Endometrium (tissue), 2 donors: ENCODE results near the gene H19.

Experiments
- FAIRE-seq: peaks from 2 replicates; lab custom pipeline; 2012; peaks lifted over from hg19 to GRCh38; lab: Jason Lieb, UNC
- donor health status: control.
- donor health status: control.

Gene H19

DNA sequence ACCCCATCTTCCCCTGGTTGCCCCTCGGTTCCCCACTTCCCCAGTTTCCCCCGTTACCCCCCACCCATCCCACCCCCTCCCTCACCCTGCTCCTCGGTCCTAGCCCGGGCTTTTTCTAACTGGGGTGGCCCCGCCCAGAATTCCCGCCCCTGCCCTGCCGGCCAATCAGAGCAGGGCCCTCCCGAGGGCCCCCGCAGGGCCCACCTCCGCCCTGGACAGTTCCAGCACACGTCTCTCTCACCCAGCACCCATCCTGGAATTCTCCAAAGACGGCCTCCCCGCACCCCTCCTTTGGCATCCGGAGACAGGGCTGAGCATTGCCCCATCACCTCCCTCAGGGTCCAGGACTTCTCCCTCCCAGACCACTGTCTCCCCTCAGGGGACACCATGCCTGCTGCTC, at the start of gene H19:
Gene H19, minus strand, starts transcription at position 88 of the 400 bp plus-strand sequence.
- no peak for FAIRE-seq

DNA sequence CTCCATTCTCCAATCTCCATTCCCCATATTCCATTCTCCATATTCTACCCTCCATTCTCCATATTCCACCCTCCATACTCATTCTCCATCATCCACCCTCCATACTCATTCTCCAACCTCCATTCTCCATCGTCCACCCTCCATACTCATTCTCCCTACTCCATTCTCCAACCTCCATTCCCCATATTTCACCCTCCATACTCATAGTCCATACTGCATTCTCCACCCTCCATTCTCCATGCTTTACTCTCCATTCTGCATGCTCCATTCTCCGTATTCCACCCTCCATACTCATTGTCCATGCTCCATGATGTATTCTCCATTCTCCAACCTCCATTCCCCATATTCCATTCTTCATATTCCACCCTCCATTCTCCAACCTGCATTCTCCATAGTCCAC, 44.3 kb upstream of the H19 start:
- no peak for FAIRE-seq

DNA sequence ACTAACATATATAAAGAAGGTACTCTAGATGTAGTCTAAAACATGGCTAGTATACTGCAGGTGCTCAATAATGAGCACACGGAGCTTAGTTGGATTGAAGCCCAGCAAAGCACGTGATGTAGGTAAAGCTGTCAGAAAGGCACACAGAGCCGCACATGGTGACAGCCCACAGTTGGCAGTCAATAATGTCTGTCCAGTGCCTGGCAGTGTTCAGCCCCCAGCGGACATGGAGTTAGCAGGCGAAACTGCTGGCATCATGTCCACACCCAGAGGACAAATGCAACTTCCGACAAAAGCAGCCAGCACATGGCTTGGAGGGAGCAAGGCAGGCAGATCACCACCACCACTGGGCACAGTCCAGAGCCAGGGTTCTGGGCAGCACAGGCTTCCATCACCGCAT, 43.5 kb upstream of the H19 start:
- FAIRE-seq = no peak

DNA sequence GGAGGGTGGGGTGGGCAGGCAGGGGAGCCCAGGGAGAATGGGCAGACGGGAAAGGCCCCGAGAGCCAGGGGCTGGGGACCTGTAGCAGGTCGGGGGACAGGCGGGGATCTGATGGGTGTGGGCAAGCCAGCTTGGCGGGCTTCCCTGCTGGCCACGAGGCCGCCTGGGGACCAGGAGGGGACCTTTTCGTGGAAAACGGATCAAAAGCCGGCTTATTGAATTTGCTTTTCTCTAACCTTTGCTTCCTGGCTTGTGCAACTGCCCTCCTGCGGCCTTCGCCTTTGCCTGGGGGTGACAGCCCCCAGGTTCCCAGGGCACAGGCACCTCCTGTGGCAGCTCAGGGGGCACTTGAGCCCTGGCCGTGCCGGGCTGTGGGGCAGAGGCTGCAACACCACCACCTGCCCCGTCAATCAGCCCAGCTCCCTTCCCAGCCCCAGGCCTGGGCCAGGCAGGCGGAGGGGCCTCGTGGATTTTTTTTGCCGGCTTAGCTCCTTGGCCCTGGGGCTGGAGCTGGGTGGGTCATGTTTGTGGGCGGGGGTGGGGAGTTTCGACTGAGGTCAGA, 41.6 kb upstream of the H19 start:
- FAIRE-seq = no peak

DNA sequence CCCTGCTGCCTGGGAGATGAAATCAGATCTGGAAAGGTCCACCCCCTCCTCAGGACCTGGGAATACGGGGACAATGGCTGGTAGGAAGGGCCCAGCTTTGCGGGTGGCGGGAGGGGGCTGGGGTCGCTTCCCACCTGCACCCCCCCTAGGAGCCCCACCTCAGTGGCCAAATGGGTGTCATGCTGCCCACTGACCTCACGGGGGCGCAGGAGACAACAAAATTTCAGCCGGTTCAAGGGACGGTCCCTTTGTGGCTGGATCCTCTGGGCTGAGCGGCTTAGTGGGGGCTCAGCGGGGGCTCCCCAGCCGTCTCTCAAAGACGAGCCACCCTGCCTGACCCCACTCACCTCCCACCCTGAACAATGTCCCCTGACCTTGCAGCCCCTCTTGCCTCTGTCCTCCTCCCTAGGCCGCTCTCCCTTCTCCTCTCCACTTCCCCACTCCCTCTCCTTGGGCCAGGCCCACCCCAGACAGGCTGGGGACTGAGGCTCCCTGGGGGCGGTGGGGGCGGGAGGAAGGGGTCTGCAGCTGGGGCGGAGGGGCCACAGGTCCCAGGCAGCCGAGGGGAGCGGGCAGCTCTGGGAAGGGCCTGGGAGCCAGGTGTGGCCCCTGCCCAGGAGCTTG, 39.3 kb upstream of the H19 start:
- FAIRE-seq = no peak

DNA sequence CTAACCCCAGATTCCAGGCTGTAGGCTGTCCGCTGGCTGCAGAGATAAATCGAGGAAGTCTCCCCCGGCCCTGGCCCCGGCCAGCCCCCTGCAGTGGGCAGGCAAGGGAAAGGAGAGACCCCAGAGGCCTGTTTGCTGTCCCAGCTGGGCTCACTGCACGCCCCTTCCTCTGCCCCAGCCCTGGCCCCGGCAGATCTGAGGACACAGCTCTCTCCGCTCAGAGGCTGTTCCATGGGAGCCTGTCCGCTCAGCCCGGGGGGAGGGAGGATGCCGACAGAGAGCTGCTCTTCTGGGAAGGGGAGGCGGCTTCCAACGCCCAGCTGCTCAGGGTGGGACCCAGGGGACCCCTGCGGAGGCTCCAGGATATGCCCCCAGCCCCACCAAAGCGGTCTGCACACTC, 37.7 kb upstream of the H19 start:
- FAIRE-seq = no peak

DNA sequence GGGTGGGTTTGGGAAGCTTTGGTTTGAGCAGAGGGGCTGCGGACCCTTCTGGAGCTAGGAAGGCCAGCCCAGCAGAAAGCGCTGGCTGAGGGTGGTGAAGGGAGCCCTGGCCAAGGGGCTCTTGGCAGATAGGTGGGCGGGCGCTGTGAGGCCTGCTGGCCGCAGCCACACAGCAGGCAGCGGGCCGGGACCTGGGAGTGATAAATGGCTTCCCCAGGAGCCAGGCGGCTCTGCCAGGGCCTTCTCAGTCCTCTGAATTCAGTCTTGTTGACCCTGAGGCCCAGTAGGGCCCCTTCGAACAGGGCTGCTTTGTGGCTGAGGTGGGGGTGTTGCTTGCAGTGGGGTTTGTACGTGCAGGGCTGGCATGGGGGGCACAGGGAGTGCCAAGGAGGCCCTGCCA, 33.4 kb upstream of the H19 start:
- FAIRE-seq = no peak

DNA sequence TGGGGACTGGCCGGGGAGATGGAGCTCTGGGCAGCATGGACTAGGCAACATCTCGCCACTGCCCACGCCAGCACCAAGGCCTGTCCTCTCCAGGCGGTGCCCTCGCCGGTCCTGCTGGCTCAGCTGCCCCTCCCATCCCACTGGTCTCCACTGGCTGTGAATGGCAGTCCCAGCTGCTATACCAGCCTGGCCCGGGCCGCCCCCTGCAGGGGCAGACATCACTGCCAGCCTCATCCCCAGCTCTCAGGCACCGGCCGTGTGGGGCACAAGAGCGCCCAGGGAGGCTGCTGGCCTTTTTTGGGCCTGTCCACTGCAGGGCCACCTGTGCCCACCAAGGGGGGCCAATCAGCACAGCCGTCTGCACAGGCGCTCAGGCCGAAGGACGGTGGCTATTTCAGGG, 30.1 kb upstream of the H19 start:
- no peak for FAIRE-seq

DNA sequence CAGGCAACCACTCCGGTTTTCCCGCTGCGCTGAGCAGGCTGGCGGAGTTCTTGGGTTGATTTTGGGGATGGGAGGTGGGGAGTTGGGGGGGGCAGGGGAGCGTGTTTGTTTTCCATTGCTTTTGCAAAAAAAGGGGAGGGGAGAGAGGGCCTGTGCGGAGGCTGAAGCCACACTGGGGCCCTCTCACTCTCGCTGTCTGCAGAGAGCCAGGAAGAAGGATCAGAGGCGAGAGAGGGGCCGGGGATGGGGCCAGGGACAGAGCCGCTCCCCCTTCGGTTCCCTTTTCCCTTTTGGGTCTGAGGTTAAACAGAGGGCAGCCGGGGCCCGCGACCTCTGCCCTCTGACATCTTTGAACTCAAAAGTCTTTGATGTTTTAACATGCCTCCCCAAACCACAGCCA, 17.4 kb upstream of the H19 start:
- FAIRE-seq = no peak

DNA sequence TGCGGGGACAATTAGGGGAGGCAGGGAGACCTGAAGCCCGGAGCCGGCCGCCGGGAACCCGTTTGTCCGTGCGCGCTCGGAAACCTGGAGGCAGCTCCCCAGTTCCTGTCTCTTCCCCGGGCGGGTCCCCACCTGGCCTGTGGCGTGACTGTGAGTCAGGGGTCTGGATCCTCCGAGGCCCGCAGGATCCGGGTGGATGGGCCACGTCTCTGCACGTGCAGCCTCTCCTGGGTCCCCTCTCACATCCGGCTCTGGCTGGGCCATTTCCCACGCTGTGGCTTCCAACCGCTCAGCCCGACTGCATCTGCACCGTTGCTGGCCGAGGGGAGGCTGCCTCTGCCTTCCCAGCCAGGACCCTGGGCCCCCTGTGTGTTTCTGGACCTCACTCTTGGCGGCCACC, 14.8 kb upstream of the H19 start:
- no peak for FAIRE-seq

DNA sequence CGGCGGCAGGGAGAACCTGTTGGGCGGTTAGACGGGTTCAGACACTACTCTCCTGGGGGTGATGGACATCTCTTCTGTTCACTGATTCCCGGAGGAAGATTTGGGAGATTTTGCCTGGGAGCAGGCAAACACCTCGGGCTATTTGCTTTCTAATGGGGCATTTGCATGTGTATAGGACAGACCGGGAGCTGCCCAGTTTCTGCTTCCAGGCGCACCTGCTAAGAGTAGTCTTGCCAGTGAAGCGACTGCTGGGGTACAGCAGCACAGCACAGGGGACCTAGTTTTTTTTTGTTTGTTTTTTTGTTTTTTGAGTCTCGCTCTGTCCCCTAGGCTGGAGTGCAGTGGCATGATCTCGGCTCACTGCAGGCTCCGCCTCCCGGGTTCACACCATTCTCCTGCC, 6.8 kb upstream of the H19 start:
- FAIRE-seq = no peak

DNA sequence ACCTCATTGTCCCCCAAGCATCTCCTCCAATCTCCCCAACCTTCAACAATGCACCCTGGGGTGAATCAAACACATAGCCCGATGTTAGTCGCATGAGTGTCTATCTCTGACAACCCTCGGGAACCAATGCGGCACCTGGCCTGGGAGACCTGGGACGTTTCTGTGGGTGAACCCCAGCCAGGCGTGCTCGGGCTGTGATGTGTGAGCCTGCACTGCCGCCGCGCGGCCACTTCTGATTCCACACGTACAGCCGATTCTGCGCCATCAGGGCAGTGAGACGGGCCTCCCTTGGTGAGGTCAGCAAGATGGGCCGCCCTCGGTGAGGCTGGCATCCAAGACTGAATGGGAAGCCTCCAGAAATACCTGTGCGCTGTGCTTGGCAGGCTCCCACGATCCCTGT, 5.2 kb upstream of the H19 start:
- FAIRE-seq = no peak

DNA sequence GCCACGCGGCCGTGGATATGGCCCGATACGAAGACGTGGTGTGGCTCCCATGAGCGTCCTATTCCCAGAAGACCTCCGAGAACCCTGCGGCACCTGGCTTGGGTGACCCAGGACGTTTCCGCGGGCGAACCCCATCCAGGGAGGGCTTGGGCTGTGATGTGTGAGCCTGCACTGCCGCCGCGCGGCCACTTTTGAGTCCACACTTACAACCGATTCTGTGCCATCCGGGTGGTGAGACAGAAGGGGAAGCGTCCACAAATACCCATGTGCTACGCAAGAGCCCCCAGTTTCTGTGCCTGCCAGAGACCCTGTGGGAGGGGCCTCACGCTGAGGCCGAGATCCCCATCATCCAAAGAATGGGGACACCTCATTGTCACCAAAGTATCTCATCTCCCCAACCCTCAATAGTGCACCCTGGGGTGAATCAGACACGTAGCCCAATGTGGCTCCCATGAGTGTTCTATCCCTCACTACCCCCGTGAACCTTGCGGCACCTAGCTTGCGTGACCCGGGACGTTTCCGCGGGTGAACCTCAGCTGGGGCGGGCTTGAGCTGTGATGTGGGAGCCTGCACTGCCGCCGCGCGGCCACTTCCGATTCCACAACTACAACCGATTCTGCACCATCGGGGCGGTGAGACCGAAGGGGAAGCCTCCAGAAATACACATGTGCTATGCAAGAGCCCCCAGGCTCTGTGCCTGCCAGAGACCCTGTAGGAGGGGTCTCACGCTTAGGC, 4.6 kb upstream of the H19 start:
- FAIRE-seq = no peak

DNA sequence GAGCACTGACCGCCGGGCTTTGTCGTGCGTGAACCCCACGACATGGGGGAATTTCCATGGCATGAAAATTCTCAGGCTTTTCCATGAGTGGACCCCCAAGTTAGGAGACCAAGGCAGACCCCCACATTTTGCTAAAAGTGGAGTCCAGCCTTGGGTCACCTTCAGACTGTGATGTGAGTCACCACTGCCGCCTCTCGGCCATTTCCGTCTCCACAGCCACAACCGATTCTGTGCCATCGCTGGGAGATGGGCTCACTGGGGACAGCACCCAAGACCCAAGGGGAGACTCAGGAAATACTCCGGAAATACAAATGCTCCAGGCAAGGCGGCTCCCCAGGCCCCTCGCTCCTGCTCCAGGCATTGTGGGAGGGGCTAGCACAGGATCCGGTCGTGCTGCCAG, 1.2 kb upstream of the H19 start:
- no peak for FAIRE-seq

DNA sequence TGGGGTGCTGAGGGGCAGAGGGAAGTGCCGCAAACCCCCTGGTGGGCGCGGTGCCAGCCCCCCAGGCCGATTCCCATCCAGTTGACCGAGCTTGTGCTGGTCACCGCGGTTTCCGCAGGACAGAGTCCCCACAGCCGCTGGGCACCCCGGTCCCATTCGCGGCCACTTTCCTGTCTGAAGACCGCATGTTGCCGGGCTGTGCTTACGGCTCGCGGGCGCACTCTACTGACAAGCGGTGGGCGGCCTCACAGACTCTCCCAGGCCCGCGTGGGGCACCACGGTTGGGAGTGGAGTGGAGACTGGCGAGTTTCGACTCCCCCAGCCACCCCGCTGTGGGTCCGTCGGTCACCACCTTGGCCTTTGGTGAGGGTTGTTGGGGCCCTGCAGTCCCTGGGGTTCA, 648 bp upstream of the H19 start:
- FAIRE-seq = no peak

DNA sequence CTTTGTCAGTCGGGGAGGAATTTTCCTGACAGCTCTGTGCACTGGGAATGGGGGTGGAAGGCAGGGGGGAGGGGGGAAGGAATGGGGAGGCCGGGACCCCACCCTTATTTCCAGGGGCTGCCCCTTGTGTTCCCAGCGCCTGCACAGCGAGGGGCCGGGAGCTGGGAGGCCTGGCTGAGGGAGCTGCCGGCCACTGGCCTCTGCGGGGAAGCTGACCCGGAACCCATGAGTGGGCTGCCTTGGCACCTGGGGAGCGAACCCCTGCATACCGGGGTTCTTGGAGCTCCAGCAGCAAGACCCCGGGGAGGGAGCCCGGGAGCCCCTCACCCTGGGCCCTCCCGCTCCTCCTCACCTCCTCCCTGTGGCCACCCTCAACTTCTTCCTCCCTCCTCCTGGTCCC, 3.5 kb downstream of the H19 start:
- no peak for FAIRE-seq

DNA sequence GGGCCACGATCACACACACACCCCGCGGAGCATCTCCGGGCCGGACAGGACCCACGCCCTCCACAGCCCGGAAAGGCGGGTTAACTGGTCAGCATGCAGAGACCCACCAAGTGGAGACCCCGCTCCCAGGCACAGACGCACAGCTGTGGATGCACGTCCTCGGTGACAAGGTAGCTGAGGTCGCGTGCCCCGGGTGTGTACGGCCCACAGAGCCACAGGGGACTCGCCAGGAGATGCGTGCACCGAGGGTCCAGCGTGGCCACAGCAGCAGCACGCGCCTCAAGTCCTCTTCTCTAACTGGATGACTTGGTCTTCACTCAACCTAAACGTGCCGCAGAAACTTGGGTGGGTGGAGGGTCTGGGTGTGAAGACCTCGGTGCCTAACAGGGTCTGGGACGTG, 5.5 kb downstream of the H19 start:
- FAIRE-seq = no peak

DNA sequence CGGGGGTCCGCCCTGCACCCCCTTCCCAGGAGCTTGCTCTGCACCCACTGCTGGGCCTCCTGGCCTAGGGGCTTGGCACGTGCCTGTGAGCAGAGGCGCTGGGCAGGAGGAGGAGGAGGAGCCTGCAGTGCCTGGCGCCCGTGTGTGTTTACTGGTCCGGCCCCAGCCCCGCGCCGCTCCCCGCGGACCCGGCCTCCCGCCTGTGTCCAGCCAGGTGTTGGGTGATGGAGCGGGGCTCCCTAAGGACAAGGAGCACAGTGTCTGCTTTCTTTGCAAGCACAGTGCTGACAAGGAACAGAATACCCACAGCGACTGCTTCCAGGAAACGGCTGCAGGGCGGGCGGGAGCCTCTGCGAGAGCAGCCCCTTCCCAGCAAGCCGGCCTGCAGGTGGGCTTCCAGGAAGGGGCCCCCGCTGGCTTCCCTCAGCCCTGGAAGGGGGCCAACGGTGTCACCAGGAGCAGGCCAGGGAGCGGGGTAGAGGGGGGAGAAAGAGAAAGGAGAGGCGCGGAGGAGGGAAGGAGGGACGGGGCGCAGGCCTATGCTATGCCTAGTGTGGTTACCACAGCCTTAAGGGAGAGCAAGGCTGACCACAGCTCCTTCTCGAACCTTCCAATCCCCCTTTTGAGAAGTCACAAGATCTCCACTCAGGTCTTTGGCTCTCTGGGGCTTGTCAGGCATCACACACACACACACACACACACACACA, 6.6 kb downstream of the H19 start:
- FAIRE-seq = no peak

DNA sequence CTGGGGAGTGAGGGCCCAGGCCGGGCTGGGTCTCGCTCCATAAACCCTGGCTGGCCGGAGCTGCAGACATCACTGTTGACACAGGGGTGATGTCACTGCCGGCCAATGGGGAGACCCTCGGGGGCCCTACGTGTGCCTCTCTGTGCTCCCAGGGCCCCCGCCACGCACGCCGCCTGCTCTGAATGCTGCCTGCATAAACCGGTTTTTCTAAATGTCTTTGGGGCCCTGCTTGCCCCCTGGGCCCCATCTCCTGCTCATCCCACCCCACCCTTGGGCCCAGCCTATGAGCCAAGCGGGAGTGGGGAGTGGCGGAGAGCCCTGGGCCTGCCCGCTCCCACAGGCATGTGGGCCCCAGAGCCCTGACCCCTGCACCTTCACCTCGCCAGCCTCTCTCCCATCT, 7.7 kb downstream of the H19 start:
- FAIRE-seq = no peak

DNA sequence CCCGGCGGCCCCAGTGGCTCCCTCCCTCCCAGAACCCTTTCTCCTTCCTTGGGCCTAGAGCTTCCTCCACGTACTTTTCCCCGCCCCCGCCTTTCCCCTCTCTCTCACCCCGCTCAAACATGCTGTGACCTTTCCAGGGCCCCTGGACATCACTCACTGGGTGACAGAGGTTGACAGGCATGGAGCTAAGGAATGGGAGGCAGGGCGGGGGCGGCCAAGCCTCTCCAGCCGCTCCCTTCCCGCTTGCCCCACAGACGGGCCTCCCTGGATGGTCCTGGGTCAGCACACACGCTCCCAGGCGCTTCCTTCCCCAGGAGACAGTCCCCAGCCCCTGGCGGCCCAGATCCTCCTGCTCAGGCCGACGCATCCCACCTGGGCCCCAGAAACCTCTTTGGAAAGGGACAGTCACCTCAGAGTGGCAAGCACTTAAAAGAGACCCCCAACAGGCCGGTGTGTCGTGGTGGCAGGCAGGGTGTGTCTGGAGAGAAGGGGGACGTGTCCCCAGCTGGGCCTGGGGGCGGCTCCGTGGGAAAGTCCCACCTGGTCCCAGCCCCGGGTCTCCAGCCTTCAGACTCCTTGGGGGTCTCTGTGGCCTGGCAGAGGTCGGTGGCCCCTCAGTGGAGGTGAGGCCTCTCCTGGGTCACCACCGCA, 8.8 kb downstream of the H19 start:
- no peak for FAIRE-seq

DNA sequence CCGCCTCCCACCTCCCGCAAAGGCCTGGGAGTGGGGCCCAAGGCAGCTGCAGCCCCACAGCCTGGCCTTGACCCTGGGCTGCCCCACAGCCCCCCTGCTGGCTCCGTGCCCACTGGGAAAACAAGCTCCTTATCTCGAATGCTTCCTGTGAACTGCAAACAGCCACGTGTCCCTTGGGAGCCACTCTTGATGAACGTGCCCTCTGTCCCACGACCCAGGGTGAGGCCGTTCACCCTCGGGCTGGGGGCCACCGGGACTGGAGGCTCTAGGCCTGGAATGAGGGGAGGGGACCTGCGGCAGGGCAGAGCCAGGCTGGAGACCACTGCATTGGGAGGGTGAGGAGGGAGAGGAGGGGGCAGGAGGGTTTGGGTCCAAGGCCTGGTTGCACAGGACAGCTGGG, 9.5 kb downstream of the H19 start:
- no peak for FAIRE-seq

DNA sequence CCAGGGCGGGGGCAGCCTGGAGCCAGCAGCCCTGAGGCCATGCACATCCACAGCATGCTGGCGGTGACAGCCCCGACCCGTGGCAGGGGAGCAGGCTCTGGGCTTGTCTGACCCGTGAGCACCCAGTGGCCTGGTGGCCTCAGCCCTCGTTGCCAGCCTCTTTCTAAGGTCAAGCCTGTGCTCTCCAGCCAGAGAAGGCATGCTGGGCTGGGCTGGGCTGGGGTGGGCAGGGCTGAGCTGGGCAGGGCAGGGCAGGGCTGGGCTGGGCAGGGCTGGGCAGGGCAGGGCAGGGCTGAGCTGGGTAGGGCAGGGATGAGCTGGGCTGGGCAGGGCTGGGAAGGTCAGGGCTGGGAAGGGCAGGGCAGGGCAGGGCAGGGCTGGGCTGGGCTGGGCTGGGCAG, 10.6 kb downstream of the H19 start:
- no peak for FAIRE-seq

DNA sequence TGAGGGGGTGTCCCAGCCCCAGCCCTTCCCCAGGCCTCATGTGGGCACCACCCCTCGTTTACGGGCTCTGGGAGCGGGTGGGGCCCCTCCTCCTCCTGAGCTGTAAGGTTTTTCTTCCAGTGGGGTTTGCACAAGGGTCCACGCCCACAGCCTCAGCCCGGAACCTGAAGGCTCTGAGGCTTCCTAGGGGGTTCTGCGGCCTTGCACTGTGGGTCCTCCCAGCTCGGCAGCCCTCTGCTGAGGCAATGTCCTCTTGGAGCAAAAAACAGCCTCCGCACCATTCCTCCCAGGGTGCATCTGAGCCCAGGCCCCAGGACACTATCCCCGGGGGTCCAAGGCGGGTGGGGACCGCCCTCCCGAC, 14.1 kb downstream of the H19 start:
- FAIRE-seq = no peak
